ELF-1 (cell line): ENCODE data around the gene MAGOH.
"Not testable (repeated sequence)": the region's sequence is repeated elsewhere in the genome, so short reads cannot be mapped to it uniquely, and the experiment has no call there.

Source experiments
- DNase-seq: peaks from one replicate; pipeline ENCODE4 v3.0.0-alpha.2; 2016; ENCODE audit warnings: low read depth, low spot score

MAGOH gene

DNA sequence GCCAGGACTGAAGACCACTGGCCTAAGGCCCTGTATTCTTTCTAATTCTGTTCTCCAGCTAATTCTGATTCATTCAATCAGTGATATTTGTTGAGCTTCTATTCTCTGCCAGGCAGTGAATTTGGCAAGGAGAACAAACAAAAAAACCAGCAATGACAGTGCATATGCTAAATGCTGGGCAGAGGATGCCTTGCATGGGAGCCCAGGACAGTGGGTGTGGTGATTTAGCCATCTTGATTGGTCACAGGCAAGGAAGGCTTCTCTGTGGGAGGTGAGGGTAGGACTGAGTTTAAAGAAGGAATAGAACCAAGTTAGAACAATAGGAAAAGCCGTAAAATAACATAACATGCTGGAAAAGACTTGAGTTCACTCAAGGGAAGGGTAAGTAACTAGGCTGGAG, 50.9 kb downstream of the MAGOH start:
- DNase-seq: no peak

DNA sequence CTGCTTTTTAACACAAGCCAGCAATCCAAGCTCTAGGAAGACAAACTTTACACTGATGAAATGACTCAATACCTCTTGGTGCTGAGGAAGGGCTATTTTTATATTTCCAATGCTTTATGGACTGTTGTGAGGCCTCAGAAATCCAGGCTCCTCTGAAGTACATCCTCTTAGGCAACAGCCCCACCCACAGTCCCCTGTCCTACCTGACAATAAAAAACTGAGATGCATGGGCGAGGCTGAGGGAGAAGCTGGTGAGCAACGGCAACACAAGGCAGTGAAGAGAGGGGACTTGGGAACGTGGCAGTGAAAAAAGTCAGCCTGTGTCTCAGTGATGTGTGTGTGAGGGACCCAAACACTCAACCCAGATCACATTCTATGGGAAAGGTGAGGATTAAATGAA, 51.8 kb downstream of the MAGOH start:
- no peak for DNase-seq

DNA sequence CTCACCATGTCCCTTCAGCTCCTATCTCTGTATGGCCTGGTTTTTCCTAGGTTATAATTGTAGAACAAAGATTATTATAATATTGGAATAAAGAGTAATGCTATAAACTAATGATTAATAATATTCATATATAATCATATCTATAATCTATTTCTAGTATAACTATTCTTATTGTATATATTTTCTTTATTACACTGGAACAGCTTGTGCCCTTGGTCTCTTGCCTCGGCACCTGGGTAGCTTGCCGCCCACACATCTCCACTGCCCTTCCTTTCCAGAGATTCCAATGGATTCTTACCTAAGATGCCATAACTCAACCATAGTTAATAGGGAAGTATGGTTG, 52.4 kb downstream of the MAGOH start:
- not testable (repeated sequence) for DNase-seq

- DNase-seq: peak; percentile 61
Observed at GRCh38 chr1:53183095-53183990, 55.0 kb downstream of the MAGOH start.

- no peak for DNase-seq
Observed at GRCh38 chr1:53182716-53183094, 55.6 kb downstream of the MAGOH start.

- DNase-seq: peak; percentile 71
Observed at GRCh38 chr1:53182111-53182593, 56.2 kb downstream of the MAGOH start.

GRCh38 chr1:53180951-53181350, 57.4 kb downstream of the MAGOH start:
- no peak for DNase-seq

DNA sequence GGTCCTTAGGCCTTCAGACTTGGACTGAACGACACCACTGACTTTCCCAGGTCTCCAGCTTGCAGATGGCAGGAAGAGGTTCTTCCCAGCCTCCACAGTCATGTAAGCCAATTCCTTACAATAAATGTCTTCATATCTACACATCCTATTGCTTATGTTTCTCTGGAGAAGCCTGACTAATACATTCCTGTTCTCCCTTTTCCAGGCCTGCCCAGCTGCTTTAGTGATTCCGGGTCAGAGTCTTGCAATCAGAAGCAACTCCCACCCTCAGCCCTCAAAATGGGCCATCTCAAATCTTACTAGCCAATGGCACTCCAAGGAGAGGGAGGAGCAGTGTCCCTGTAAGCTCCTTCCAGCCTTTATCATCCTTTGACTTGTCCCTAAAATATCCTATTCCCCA, 58.1 kb downstream of the MAGOH start:
- DNase-seq: no peak
